Keratinocyte (primary cell): ENCODE results near the gene DIAPH2. TPM values are rescaled to one million over a fixed set of nuclear protein-coding genes. Genes with fewer than 3 reads are reported as not detected.

Experiments
- DNase-seq: peaks from one replicate; pipeline ENCODE4 v3.0.0-alpha.2; 2011; ENCODE audit warnings: low read depth, missing footprints, low spot score
- FAIRE-seq: peaks from 2 replicates; lab custom pipeline; 2011; peaks lifted over from hg19 to GRCh38; lab: Jason Lieb, UNC
- H2AFZ ChIP-seq: 2 replicates; pipeline ENCODE4 v1.6.0; 2012; ENCODE audit warnings: low read length, control low read depth, inconsistent platforms; ENCODE audit not compliant: control insufficient read depth
- H3K27ac ChIP-seq: 2 replicates; pipeline ENCODE4 v1.5.1; 2011; ENCODE audit warnings: low read length; ENCODE audit not compliant: control insufficient read depth, insufficient read depth
- H3K27me3 ChIP-seq: 3 replicates; pipeline ENCODE4 v1.6.0; 2011; ENCODE audit warnings: low read length; ENCODE audit not compliant: control insufficient read depth, insufficient read depth; ENCODE audit errors: extremely low read depth
- H3K36me3 ChIP-seq, 2 experiments: 2 replicates in 1 of 2; 3 replicates in 1 of 2; pipeline ENCODE4 v1.5.1; 2011; ENCODE audit warnings: low read length in 2 of 2, mild to moderate bottlenecking in 1 of 2; ENCODE audit not compliant: control insufficient read depth in 2 of 2, insufficient read depth in 2 of 2; ENCODE audit errors: extremely low read depth in 1 of 2
- H3K4me1 ChIP-seq: 3 replicates; pipeline ENCODE4 v1.5.1; 2011; ENCODE audit warnings: low read length; ENCODE audit not compliant: control insufficient read depth, insufficient read depth; ENCODE audit errors: extremely low read depth
- H3K4me2 ChIP-seq: 3 replicates; pipeline ENCODE4 v1.6.0; 2011; ENCODE audit warnings: low read depth, low read length; ENCODE audit not compliant: control insufficient read depth, insufficient read depth; ENCODE audit errors: extremely low read depth
- H3K4me3 ChIP-seq, 3 experiments: fragments of 200-600 bp in 1 of 3; sonication (generic) in 1 of 3; 2 replicates in 2 of 3; 3 replicates in 1 of 3; pipeline ENCODE4 v1.5.1; 2011 to 2016; ENCODE audit warnings: low read length in 3 of 3, mild to moderate bottlenecking in 3 of 3, control low read depth in 2 of 3, inconsistent platforms in 1 of 3, low read depth in 1 of 3, mixed read lengths in 1 of 3, mixed run types in 1 of 3, moderate library complexity in 1 of 3; ENCODE audit not compliant: control insufficient read depth in 2 of 3, insufficient read depth in 2 of 3; ENCODE audit errors: extremely low read depth in 1 of 3
- H3K79me2 ChIP-seq: 2 replicates; pipeline ENCODE4 v1.6.0; 2012; ENCODE audit warnings: low read length; ENCODE audit not compliant: control insufficient read depth, insufficient read depth
- H3K9ac ChIP-seq: 3 replicates; pipeline ENCODE4 v1.6.0; 2011; ENCODE audit warnings: low read length; ENCODE audit not compliant: control insufficient read depth, insufficient read depth; ENCODE audit errors: extremely low read depth
- H3K9me1 ChIP-seq: 3 replicates; pipeline ENCODE4 v1.6.0; 2011; ENCODE audit warnings: low read length; ENCODE audit not compliant: control insufficient read depth, insufficient read depth; ENCODE audit errors: extremely low read depth
- H3K9me3 ChIP-seq: 2 replicates; pipeline ENCODE4 v1.5.1; 2012; ENCODE audit warnings: low read depth, low read length; ENCODE audit not compliant: control insufficient read depth
- H4K20me1 ChIP-seq: 3 replicates; pipeline ENCODE4 v1.6.0; 2011; ENCODE audit warnings: low read length; ENCODE audit not compliant: control insufficient read depth, insufficient read depth; ENCODE audit errors: extremely low read depth
- EZH2 ChIP-seq: IDR thresholded peaks from one replicate; pipeline ENCODE4 v1.6.1; 2012; ENCODE audit warnings: inconsistent platforms, mild to moderate bottlenecking, low read length, moderate library complexity
- dilution Hi-C: fragments of 300-500 bp; cut with MboI; formaldehyde crosslinking; loops from one replicate; pipeline ENCODE4 v1.7.0; 2020; ENCODE audit warnings: low sequenced_read_pairs; ENCODE audit not compliant: extremely low pct_ligation_motif_present
- polyA plus RNA-seq, 5 experiments: library from polyadenylated mRNA; depleted of rRNA in 3 of 5; stranded (reverse) in 3 of 5; stranded (forward) in 1 of 5; unstranded in 1 of 5; fragments of >200 nt; gene quantifications; 1 replicate in 1 of 5; 2 replicates in 3 of 5; 3 replicates in 1 of 5; pipeline versions ENCODE4 v1.2.1 to v1.2.3, GENCODE V29; 2011 to 2012; ENCODE audit warnings: missing spikeins in 2 of 5, low read depth in 1 of 5, low replicate concordance in 1 of 5
- TF ChIP-seq, protein P1 (sequence below), 3 experiments: IDR thresholded peaks in 1 of 3; conservative IDR thresholded peaks in 1 of 3; optimal IDR thresholded peaks in 1 of 3; 2 replicates in 2 of 3; 3 replicates in 1 of 3; pipeline versions ENCODE3 to v1.5.1; 2011; ENCODE audit warnings: low read length in 3 of 3, mild to moderate bottlenecking in 3 of 3, moderate library complexity in 2 of 3, control low read depth in 1 of 3, inconsistent platforms in 1 of 3; ENCODE audit not compliant: insufficient read depth in 2 of 3; ENCODE audit errors: extremely low read depth in 1 of 3

The DIAPH2 gene
- polyA plus RNA-seq, 1 donor (not counting 4 experiments of a cell fraction or from before 2014, with no cell fraction given), result 7.4 TPM

DNA sequence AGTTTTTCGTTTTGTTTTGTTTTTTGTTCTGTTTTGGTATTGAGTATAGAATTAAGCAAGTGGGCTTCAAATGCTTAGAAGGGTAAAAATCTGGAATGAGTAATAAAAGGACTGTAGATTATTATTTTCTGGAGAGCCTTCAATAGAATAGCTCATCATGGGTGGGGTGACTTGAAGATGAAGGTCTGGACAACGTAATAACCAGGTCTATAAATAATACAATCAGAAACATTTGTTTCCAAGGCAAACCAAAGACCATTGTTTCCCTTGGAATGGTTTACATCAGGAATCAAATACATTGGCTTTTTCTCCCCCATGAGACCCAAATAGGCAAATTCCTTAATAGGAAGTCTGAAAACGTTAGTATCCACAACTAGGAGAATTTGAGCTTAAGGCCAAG is 920.6 kb downstream of the DIAPH2 start:
- Histone ChIP-seq H3K36me3 (no peaks in the 10 kb centered on the region), H3K9ac (no peak overlapping the region), H3K27me3 (no peaks in the 10 kb centered on the region), H2AFZ (no peak overlapping the region), H3K4me1 (no peaks in the 10 kb centered on the region), H3K9me1 (no peaks in the 10 kb centered on the region), H3K79me2 (no peaks in the 10 kb centered on the region), H3K4me2 (no peak overlapping the region), H3K4me3 (no peak overlapping the region), H3K27ac (no peak overlapping the region), H4K20me1 (no peaks in the 10 kb centered on the region), H3K9me3 (no peaks in the 10 kb centered on the region)
- dilution Hi-C loops, result no loop called here
- no peak for FAIRE-seq
- no peak for DNase-seq
- no peak for TF ChIP-seq EZH2
- TF ChIP-seq, protein P1, sequence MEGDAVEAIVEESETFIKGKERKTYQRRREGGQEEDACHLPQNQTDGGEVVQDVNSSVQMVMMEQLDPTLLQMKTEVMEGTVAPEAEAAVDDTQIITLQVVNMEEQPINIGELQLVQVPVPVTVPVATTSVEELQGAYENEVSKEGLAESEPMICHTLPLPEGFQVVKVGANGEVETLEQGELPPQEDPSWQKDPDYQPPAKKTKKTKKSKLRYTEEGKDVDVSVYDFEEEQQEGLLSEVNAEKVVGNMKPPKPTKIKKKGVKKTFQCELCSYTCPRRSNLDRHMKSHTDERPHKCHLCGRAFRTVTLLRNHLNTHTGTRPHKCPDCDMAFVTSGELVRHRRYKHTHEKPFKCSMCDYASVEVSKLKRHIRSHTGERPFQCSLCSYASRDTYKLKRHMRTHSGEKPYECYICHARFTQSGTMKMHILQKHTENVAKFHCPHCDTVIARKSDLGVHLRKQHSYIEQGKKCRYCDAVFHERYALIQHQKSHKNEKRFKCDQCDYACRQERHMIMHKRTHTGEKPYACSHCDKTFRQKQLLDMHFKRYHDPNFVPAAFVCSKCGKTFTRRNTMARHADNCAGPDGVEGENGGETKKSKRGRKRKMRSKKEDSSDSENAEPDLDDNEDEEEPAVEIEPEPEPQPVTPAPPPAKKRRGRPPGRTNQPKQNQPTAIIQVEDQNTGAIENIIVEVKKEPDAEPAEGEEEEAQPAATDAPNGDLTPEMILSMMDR (optimal IDR thresholded peaks at IDR 0.05 in 1 of 3, IDR thresholded peaks at IDR 0.05 in 1 of 3, conservative IDR thresholded peaks at IDR 0.05 in 1 of 3; ENCODE audit: extremely low read depth in 1 of 3, insufficient read depth in 2 of 3, low read length in 3 of 3), result no peak

DNA sequence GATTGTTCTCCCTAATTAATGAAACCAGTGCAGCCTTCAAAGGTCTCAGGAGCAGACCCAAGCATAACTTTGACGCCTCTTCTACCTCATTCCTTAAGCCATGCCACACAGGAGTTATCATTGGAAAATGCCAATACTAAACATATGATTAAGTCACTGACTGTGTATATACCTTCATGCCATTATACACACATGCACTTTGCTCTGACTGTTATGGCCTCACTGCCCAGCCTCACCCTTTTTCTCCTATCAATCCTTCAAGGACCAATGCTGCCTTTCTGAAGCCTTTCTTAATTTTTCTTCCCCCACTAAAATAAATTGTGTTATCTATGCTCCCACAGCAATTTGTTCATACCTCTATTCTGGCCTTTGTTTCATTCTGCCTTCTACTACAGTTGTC is 924.7 kb downstream of the DIAPH2 start:
- dilution Hi-C loops, result no loop called here
- no peaks in the 10 kb centered on the region for H3K36me3 ChIP-seq
- H3K9me1 ChIP-seq, result no peaks in the 10 kb centered on the region
- TF ChIP-seq, protein P1 (optimal IDR thresholded peaks at IDR 0.05 in 1 of 3, IDR thresholded peaks at IDR 0.05 in 1 of 3, conservative IDR thresholded peaks at IDR 0.05 in 1 of 3; ENCODE audit: extremely low read depth in 1 of 3, insufficient read depth in 2 of 3, low read length in 3 of 3), result no peak
- no peak for TF ChIP-seq EZH2
- H2AFZ ChIP-seq, result no peak overlapping the region
- no peaks in the 10 kb centered on the region for H3K4me1 ChIP-seq
- DNase-seq (no peak), FAIRE-seq (no peak)
- H3K4me3 ChIP-seq, result no peak overlapping the region
- no peaks in the 10 kb centered on the region for H4K20me1 ChIP-seq
- no peaks in the 10 kb centered on the region for H3K9me3 ChIP-seq
- H3K79me2 ChIP-seq, result no peaks in the 10 kb centered on the region
- no peak overlapping the region for H3K4me2 ChIP-seq
- H3K27ac ChIP-seq, result no peak overlapping the region
- H3K9ac ChIP-seq, result no peak overlapping the region
- no peaks in the 10 kb centered on the region for H3K27me3 ChIP-seq
